Measurements from ENCODE around the gene B9D2.

B9D2 gene

GRCh38 chr19:41330946-41331678, 32.8 kb downstream of the B9D2 start:
- no peak for DNase-seq (ENCODE audit: low read depth)
- H3K4me3 ChIP-seq (ENCODE audit: low read length) = no peak overlapping the region
- TF ChIP-seq CTCF (conservative IDR thresholded peaks at IDR 0.05; ENCODE audit: low read length) = no peak

- TF ChIP-seq CTCF (conservative IDR thresholded peaks at IDR 0.05; ENCODE audit: low read length) = no peak
- DNase-seq (ENCODE audit: low read depth) = no peak
- no peak overlapping the region for H3K4me3 ChIP-seq (ENCODE audit: low read length)
Measured at GRCh38 chr19:41330481-41330880, 33.5 kb downstream of the B9D2 start.

- H3K4me3 ChIP-seq (ENCODE audit: low read length) = no peak overlapping the region
- no peak for TF ChIP-seq CTCF (conservative IDR thresholded peaks at IDR 0.05; ENCODE audit: low read length)
- no peak for DNase-seq (ENCODE audit: low read depth)
Measured at GRCh38 chr19:41328842-41329225, 35.1 kb downstream of the B9D2 start.

GRCh38 chr19:41328157-41328841, 35.6 kb downstream of the B9D2 start:
- no peak for DNase-seq (ENCODE audit: low read depth)
- H3K4me3 ChIP-seq (ENCODE audit: low read length) = no peak overlapping the region
- TF ChIP-seq CTCF (conservative IDR thresholded peaks at IDR 0.05; ENCODE audit: low read length) = no peak

GRCh38 chr19:41327576-41328156, 36.3 kb downstream of the B9D2 start:
- no peak overlapping the region for H3K4me3 ChIP-seq (ENCODE audit: low read length)
- no peak for DNase-seq (ENCODE audit: low read depth)
- TF ChIP-seq CTCF (conservative IDR thresholded peaks at IDR 0.05; ENCODE audit: low read length) = no peak

- no peak overlapping the region for H3K4me3 ChIP-seq (ENCODE audit: low read length)
- no peak for TF ChIP-seq CTCF (conservative IDR thresholded peaks at IDR 0.05; ENCODE audit: low read length)
- no peak for DNase-seq (ENCODE audit: low read depth)
Measured at GRCh38 chr19:41327076-41327575, 36.8 kb downstream of the B9D2 start.
